GM21381 (cell line): ENCODE results near the gene EREG.
A peak's percentile ranks its signal among the peaks of the same experiment; 100 is the strongest.

Experiments
- ATAC-seq: cut with Tn5 transposase; IDR thresholded peaks from one replicate; pipeline ENCODE4 v1.9.1; 2021; ENCODE audit warnings: mild to moderate bottlenecking, moderate library complexity; ENCODE audit not compliant: unreplicated experiment

Gene EREG

GRCh38 chr4:74420863-74421262, 55.9 kb downstream of the EREG start:
- ATAC-seq = no peak

DNA sequence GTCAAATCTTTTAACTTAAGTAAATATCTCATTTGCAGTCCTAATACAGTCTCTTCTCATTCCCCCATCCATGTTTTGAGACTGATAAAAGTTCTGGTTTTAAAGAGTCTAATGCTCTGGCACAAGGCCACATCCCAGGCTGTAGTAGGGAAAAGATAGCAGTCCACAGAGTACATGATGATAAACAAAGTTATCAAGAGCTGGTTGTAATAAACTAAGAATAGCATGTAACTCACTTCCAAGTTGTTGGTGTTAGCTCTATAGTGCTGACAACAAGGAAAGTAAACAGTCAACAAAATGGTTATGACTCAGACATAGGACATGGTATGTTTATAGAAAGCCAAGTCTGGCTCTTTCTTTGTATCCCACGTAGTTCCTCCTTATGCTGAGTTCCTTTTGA, 58.2 kb downstream of the EREG start:
- ATAC-seq = no peak

GRCh38 chr4:74424111-74424510, 59.2 kb downstream of the EREG start:
- ATAC-seq = no peak

GRCh38 chr4:74426101-74426500, 61.2 kb downstream of the EREG start:
- no peak for ATAC-seq

- no peak for ATAC-seq
Measured at GRCh38 chr4:74428276-74428675, 63.3 kb downstream of the EREG start.

DNA sequence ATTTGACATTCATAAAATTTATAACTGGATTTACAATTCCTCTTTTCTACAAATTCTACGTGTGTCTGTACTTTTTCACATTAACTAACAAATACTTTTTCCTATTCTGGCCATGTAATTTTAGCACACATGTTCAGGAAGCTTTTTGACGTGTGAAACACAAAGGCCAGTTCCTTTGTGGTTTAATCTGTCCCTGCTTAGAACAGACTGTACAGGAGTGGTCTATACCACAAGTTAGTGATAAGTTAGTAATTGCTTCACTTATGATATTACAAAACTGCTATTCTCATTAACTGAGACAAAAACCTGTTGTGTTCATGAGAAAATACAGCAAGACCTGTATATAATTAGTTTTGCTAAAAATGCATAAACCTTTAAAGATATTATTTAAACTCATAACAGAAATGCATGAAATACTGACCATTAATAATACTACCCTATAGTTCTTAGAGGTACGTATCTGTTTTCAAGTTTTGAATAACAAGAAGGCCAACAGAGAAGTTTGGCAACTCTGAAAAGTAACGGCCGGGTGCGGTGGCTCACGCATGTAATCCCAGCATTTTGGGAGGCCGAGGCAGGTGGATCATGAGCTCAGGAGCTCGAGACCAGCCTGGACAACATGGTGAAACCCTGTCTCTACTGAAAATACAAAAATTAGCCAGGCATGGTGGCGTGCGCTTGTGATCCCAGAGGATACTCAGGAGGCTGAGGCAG, 66.3 kb downstream of the EREG start:
- peak; percentile 97 for ATAC-seq

DNA sequence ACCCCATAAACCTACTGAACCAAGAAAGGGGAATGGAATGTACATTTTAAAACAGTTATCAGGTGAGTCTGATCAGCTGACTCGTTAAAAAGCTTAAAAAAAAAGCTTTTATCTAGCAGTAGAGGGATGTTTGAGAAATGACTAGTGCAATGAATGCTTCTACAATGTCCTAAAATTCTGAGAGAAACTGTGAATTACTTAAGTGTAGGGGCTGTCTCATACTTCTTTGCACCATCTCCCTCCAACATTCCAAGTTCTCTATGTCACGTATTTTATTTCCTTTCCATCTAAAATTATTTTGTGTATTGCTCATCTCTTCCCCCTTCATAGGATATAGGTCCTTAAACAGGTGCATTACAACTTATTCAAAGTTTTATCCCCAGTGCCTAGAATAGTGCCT, 68.1 kb downstream of the EREG start:
- no peak for ATAC-seq

- ATAC-seq = no peak
Measured at GRCh38 chr4:74433541-74434172, 68.7 kb downstream of the EREG start.

GRCh38 chr4:74435296-74435695, 70.4 kb downstream of the EREG start:
- no peak for ATAC-seq

DNA sequence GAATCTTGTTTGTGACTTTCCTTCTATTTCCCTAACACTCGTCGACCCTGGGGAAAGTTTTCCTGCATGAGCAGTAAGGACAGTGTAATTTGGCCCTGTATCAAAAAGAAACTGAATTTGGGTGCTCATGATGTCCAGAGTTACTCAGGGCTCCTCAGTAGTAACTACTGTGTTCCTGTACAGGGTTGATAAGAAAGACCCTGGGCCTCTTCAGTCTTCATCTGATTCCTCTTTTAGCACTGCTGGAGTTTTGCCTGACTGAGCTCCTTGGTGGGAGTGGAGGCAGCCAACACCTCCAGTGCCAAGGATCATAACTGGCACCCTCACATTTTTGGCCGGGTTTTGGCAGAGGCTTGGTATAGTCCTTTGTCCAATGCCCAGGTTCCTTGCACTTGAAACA, 72.9 kb downstream of the EREG start:
- ATAC-seq = no peak
